Neural cell (in vitro differentiated cells): ENCODE results near the gene BTK. TPM values are rescaled to one million over a fixed set of nuclear protein-coding genes. Genes with fewer than 3 reads are reported as not detected.

ENCODE experiments used
- H2AFZ ChIP-seq: fragments of 200-600, 300-800 bp; sonication (generic), shearing (Covaris generic); 2 replicates; pipeline ENCODE4 v1.6.0; 2014; ENCODE audit warnings: low read depth, mild to moderate bottlenecking, antibody characterized with exemption, low read length, moderate library complexity
- H3F3A ChIP-seq: fragments of 200-600 bp; shearing (Covaris generic); 2 replicates; pipeline ENCODE4 v1.6.1; 2016; ENCODE audit warnings: mild to moderate bottlenecking, moderate library complexity, mixed read lengths, antibody characterized with exemption, low read length; ENCODE audit not compliant: insufficient read depth, poor library complexity, severe bottlenecking
- H3K27ac ChIP-seq: fragments of 200-600, 300-800 bp; sonication (generic), shearing (Covaris generic); 2 replicates; pipeline ENCODE4 v1.5.1; 2014; ENCODE audit warnings: mild to moderate bottlenecking, low read length, moderate library complexity
- H3K27me3 ChIP-seq: fragments of 300-800, 200-600 bp; sonication (generic), shearing (Covaris generic); 2 replicates; pipeline ENCODE4 v1.6.0; 2014; ENCODE audit warnings: mild to moderate bottlenecking, low read depth, low read length, moderate library complexity; ENCODE audit not compliant: insufficient read depth
- H3K36me3 ChIP-seq: fragments of 300-800, 200-600 bp; sonication (generic), shearing (Covaris generic); 2 replicates; pipeline ENCODE4 v1.5.1; 2014; ENCODE audit warnings: mild to moderate bottlenecking, antibody characterized with exemption, low read length, moderate library complexity; ENCODE audit not compliant: insufficient read depth
- H3K4me2 ChIP-seq: fragments of 300-800, 200-600 bp; sonication (generic), shearing (Covaris generic); 2 replicates; pipeline ENCODE4 v1.6.0; 2014; ENCODE audit warnings: mild to moderate bottlenecking, low read length
- H3K4me3 ChIP-seq: fragments of 300-800, 200-600 bp; sonication (generic), shearing (Covaris generic); 2 replicates; pipeline ENCODE4 v1.5.1; 2014; ENCODE audit warnings: mild to moderate bottlenecking, low read length, moderate library complexity
- H3K79me2 ChIP-seq: fragments of 200-600 bp; shearing (Covaris generic); replicated peaks from 2 replicates; pipeline ENCODE4 v1.6.0; 2014; ENCODE audit warnings: mild to moderate bottlenecking, low read length, moderate library complexity; ENCODE audit not compliant: insufficient read depth
- H3K9ac ChIP-seq: fragments of 300-800, 200-600 bp; sonication (generic), shearing (Covaris generic); 2 replicates; pipeline ENCODE4 v1.6.1; 2016; ENCODE audit warnings: mild to moderate bottlenecking, low read length, mixed read lengths
- H3K9me2 ChIP-seq: fragments of 200-600 bp; shearing (Covaris generic); 2 replicates; pipeline ENCODE4 v1.6.1; 2016; ENCODE audit warnings: mild to moderate bottlenecking, low read length, mixed read lengths; ENCODE audit not compliant: insufficient read depth
- H3K9me3 ChIP-seq: fragments of 200-600, 300-800 bp; sonication (generic), shearing (Covaris generic); 2 replicates; pipeline ENCODE4 v1.6.1; 2016; ENCODE audit warnings: mild to moderate bottlenecking, mixed run types, low read length, moderate library complexity, mixed read lengths
- H4K20me1 ChIP-seq: fragments of 200-600 bp; shearing (Covaris generic); 2 replicates; pipeline ENCODE4 v1.6.1; 2016; ENCODE audit warnings: mild to moderate bottlenecking, mixed run types; ENCODE audit not compliant: insufficient read depth
- EP300 ChIP-seq: fragments of 450-650 bp; conservative IDR thresholded peaks from 2 replicates; pipeline ENCODE4 v1.6.1; 2014; ENCODE audit warnings: antibody characterized with exemption, mild to moderate bottlenecking, moderate library complexity; ENCODE audit not compliant: poor library complexity, severe bottlenecking
- EZH2 ChIP-seq: fragments of 200-600, 300-800 bp; shearing (Covaris generic), sonication (generic); IDR thresholded peaks from 2 replicates; pipeline ENCODE4 v1.6.1; 2014; ENCODE audit warnings: antibody characterized with exemption, low read length, borderline replicate concordance, mild to moderate bottlenecking; ENCODE audit not compliant: insufficient read depth, poor library complexity, severe bottlenecking
- MXI1 ChIP-seq: fragments of 450-650 bp; conservative IDR thresholded peaks from 2 replicates; pipeline ENCODE4 v1.6.1; 2014; ENCODE audit warnings: antibody characterized with exemption, mild to moderate bottlenecking; ENCODE audit not compliant: poor library complexity, severe bottlenecking
- POLR2AphosphoS5 ChIP-seq: IDR thresholded peaks from 2 replicates; pipeline ENCODE4 v1.6.1; 2012
- RAD21 ChIP-seq: fragments of 450-650 bp; conservative IDR thresholded peaks from 2 replicates; pipeline ENCODE4 v1.6.1; 2014; ENCODE audit warnings: antibody characterized with exemption, mild to moderate bottlenecking, moderate library complexity
- REST ChIP-seq: IDR thresholded peaks from 2 replicates; pipeline ENCODE4 v1.6.1; 2012; ENCODE audit warnings: borderline replicate concordance
- SMC3 ChIP-seq: fragments of 450-650 bp; conservative IDR thresholded peaks from 2 replicates; pipeline ENCODE4 v1.6.1; 2014; ENCODE audit warnings: antibody characterized with exemption, mild to moderate bottlenecking, moderate library complexity; ENCODE audit not compliant: poor library complexity
- TAF1 ChIP-seq: IDR thresholded peaks from 2 replicates; pipeline ENCODE4 v1.6.1; 2012; ENCODE audit warnings: low read depth
- polyA plus RNA-seq: library from polyadenylated mRNA; depleted of rRNA; stranded (reverse); fragments of >200 nt; gene quantifications from 2 replicates; pipeline ENCODE4 v1.2.3, GENCODE V29; 2014
- TF ChIP-seq, protein P1 (sequence below): fragments of 450-650 bp; IDR thresholded peaks from 2 replicates; pipeline ENCODE4 v1.5.1; 2014; ENCODE audit warnings: antibody characterized with exemption, mild to moderate bottlenecking, moderate library complexity; ENCODE audit not compliant: poor library complexity, severe bottlenecking

Gene BTK
- polyA plus RNA-seq, 1 donor from 2014 or later: not detected

- H3K36me3 ChIP-seq: no peaks in the 10 kb centered on the region
- no peaks in the 10 kb centered on the region for H3F3A ChIP-seq
- H3K27ac ChIP-seq: no peak overlapping the region
- H3K4me3 ChIP-seq: no peak overlapping the region
- no peak overlapping the region for H2AFZ ChIP-seq
- H3K9me2 ChIP-seq: no peaks in the 10 kb centered on the region
- no peak for TF ChIP-seq RAD21
- no peak for TF ChIP-seq POLR2AphosphoS5
- no peak for TF ChIP-seq EZH2
- TF ChIP-seq, protein P1, sequence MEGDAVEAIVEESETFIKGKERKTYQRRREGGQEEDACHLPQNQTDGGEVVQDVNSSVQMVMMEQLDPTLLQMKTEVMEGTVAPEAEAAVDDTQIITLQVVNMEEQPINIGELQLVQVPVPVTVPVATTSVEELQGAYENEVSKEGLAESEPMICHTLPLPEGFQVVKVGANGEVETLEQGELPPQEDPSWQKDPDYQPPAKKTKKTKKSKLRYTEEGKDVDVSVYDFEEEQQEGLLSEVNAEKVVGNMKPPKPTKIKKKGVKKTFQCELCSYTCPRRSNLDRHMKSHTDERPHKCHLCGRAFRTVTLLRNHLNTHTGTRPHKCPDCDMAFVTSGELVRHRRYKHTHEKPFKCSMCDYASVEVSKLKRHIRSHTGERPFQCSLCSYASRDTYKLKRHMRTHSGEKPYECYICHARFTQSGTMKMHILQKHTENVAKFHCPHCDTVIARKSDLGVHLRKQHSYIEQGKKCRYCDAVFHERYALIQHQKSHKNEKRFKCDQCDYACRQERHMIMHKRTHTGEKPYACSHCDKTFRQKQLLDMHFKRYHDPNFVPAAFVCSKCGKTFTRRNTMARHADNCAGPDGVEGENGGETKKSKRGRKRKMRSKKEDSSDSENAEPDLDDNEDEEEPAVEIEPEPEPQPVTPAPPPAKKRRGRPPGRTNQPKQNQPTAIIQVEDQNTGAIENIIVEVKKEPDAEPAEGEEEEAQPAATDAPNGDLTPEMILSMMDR: no peak
- no peak for TF ChIP-seq SMC3
- no peak for TF ChIP-seq MXI1
- no peak for TF ChIP-seq REST
- no peak for TF ChIP-seq EP300
- no peak for TF ChIP-seq TAF1
- no peaks in the 10 kb centered on the region for H3K9me3 ChIP-seq
- H4K20me1 ChIP-seq: no peaks in the 10 kb centered on the region
- no peaks in the 10 kb centered on the region for H3K27me3 ChIP-seq
- H3K79me2 ChIP-seq: no peaks in the 10 kb centered on the region
- no peak overlapping the region for H3K4me2 ChIP-seq
- H3K9ac ChIP-seq: no peak overlapping the region
These were observed 33.5 kb upstream of the BTK start for GRCh38 chrX:101419489-101419888.

DNA sequence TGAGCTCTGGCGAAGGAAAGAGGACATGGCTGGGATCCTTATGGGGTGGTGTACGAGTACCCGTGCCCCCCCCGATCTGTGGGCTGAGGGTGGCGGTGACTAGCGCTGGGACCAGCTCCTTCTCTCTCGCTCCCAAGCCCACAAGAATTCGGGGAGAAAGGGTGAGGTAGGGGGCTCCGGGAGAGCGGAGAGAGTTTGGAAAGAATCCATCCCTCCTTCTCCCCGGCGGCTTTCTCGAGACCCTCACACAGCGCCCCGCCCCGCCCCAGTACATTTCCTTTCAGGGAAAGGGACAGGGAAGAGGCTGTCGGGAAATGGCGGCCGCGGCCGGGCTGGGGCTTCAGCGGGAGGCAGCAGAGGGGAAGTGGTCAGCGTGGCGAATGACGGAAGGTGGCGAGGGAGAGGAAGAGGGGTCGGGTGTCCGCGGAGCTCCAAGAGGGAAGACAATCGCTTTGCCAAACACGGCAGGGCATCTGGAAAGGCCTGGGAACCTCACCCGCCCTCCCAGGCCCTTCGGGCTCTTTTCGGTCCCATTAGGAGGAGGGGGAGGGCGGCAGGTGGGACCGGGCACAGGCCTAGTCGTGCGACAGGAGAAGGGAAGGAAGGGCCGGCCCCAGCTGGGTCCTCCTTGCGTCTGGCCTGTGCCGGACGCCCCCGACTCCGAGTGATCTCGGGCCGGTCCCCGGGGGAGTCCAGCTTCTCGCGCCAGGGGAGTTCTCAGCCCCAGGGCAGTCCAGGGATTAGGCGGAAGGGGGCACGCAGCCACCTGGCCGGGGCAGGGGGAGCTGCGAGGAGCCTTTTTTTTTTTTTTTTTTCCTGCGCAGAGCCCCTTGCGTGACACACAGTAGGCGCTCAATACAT, 32.2 kb upstream of the BTK start:
- Histone ChIP-seq H3K27me3 (no peaks in the 10 kb centered on the region), H3K4me2 (no peak overlapping the region)
- TF ChIP-seq POLR2AphosphoS5 (peak; percentile 16), MXI1 (no peak)

More for the DNA sequence above, 32.2 kb upstream of the BTK start:
- no peak overlapping the region for H2AFZ ChIP-seq
- no peaks in the 10 kb centered on the region for H3K79me2 ChIP-seq
- H3K27ac ChIP-seq: no peak overlapping the region
- peak overlapping the region; percentile 60 for H3K9ac ChIP-seq
- H3K9me3 ChIP-seq: no peaks in the 10 kb centered on the region
- no peaks in the 10 kb centered on the region for H3K36me3 ChIP-seq
- no peaks in the 10 kb centered on the region for H3K9me2 ChIP-seq
- H3K4me3 ChIP-seq: peak overlapping the region; percentile 62
- no peaks in the 10 kb centered on the region for H3F3A ChIP-seq
- no peaks in the 10 kb centered on the region for H4K20me1 ChIP-seq
